Ovary (tissue), 9 donors: Measurements from ENCODE around the gene SLC1A4. TPM values are rescaled to one million over a fixed set of nuclear protein-coding genes. Genes with fewer than 3 reads are reported as not detected.

ENCODE experiments used
- DNase-seq, 5 donors: peaks; one replicate each; pipeline ENCODE4 v3.0.0-alpha.2; 2019 to 2020
- H3K27ac ChIP-seq, 2 donors: fragments of 200-600 bp; one replicate each; pipeline versions ENCODE4 v1.5.1 to v1.8.0; 2019 to 2022
- H3K27me3 ChIP-seq: fragments of 200-600 bp; one replicate; pipeline ENCODE4 v1.8.0; 2022
- H3K36me3 ChIP-seq: fragments of 200-600 bp; sonication (generic); one replicate; pipeline ENCODE4 v1.5.1; 2019
- H3K4me1 ChIP-seq: one replicate; pipeline ENCODE4 v1.8.1; 2013; ENCODE audit warnings: mild to moderate bottlenecking, moderate library complexity; ENCODE audit not compliant: insufficient read depth
- H3K4me3 ChIP-seq: fragments of 200-600 bp; sonication (generic); one replicate; pipeline ENCODE4 v1.5.1; 2017
- H3K9me3 ChIP-seq, 2 donors: fragments of 200-600 bp in 1 of 2; sonication (generic) in 1 of 2; one replicate each; pipeline versions ENCODE4 v1.5.1 to v1.8.1; 2013 to 2019; ENCODE audit warnings: mild to moderate bottlenecking in 1 of 2, moderate library complexity in 1 of 2
- EP300 ChIP-seq: sonication (generic); formaldehyde crosslinking; IDR thresholded peaks from one replicate; pipeline ENCODE4 v1.6.1; 2017; ENCODE audit warnings: antibody characterized with exemption
- POLR2A ChIP-seq: fragments of 450-650 bp; IDR thresholded peaks from one replicate; pipeline ENCODE4 v1.6.1; 2017; ENCODE audit warnings: antibody characterized with exemption, mild to moderate bottlenecking, moderate library complexity
- WGBS, 3 donors: extraction: QIAGEN DNeasy Blood & Tissue Kit in 1 of 3; methylation state at CpG; one replicate each; pipeline versions ENCODE4 v1.1.5 to v1.1.7; 2013 to 2017; 5-methylcytosine and 5-hydroxymethylcytosine counted together
- intact Hi-C, 4 donors: fragments of 100-400 bp; cut with DNase I; formaldehyde crosslinking; loops; one replicate each; pipeline versions ENCODE4 v1.11.0 to v1.15.1; 2022 to 2023
- polyA plus RNA-seq, 2 donors: library from polyadenylated mRNA; stranded (reverse); fragments of 200-250 nt in 1 of 2; fragments of 350-450 nt in 1 of 2; fragmentation: Illumina TruSeq in 1 of 2; extraction: RNeasy Lipid Tissue Mini Kit (QIAGEN cat#74804) in 1 of 2; gene quantifications; one replicate each; pipeline ENCODE4 v1.2.3, GENCODE V29; 2013 to 2014
- total RNA-seq, 7 donors: library from RNA; depleted of rRNA in 2 of 7; stranded (reverse); fragments of >200 nt in 2 of 7; fragmentation: NEBNext Ultra II Directional in 3 of 7; extraction: Animal tissue kit (Norgen Biotek cat#: 25700) in 3 of 7; gene quantifications; one replicate each; pipeline versions ENCODE4 v1.1.0 to v1.2.4, GENCODE V29; 2016 to 2023
- TF ChIP-seq, protein P1 (sequence below), 3 donors: fragments of 450-650 bp in 2 of 3; fragments of 200-600 bp in 1 of 3; IDR thresholded peaks; one replicate each; pipeline versions ENCODE4 v1.5.1 to v1.8.0; 2016 to 2022; ENCODE audit warnings: antibody characterized with exemption in 3 of 3, mild to moderate bottlenecking in 1 of 3
- donor health status: DM: no; HTN: no; CAD: no; lungs with moderate emphysema.
- donor health status: DM: no; HTN: no; CAD: no.
- donor health status: Bipolar disorder and iron deficiency.
- donor health status: DM: yes; HTN: yes; CAD: no.
- donor health status: DM: no; HTN: no; CAD: no.
- donor health status: DM: yes; HTN: yes; CAD: no.

SLC1A4 gene
- total and polyA plus RNA-seq, 9 donors, result 5.3 to 51.1 (median 21.3) TPM

DNA sequence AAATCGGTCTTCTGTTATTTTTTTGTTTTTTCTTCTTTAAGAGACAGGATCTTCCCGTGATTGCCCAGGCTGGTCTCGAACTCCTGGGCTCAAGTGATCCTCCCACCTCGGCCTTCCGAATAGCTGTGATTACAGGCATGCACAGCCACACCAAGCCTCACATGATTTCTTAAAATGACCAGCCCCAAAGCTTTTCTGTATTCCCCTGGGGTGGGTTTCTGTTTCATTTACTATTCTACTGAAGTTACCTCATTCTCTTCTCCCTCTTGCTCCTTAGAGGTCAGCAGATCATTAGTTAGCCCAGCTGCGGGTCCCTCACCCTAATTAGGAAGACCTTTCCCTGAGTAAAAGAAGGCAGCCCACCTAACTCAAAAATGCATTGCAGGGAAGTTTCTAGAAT lies 27.6 kb downstream of the SLC1A4 start:
- no peak overlapping the region for H3K27ac ChIP-seq
- no peaks in the 10 kb centered on the region for H3K4me1 ChIP-seq
- no peak for DNase-seq
- intact Hi-C loops, result no loop called here
- no peak for TF ChIP-seq EP300
- TF ChIP-seq, protein P1, sequence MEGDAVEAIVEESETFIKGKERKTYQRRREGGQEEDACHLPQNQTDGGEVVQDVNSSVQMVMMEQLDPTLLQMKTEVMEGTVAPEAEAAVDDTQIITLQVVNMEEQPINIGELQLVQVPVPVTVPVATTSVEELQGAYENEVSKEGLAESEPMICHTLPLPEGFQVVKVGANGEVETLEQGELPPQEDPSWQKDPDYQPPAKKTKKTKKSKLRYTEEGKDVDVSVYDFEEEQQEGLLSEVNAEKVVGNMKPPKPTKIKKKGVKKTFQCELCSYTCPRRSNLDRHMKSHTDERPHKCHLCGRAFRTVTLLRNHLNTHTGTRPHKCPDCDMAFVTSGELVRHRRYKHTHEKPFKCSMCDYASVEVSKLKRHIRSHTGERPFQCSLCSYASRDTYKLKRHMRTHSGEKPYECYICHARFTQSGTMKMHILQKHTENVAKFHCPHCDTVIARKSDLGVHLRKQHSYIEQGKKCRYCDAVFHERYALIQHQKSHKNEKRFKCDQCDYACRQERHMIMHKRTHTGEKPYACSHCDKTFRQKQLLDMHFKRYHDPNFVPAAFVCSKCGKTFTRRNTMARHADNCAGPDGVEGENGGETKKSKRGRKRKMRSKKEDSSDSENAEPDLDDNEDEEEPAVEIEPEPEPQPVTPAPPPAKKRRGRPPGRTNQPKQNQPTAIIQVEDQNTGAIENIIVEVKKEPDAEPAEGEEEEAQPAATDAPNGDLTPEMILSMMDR (IDR thresholded peaks at IDR 0.05), result no peak
- TF ChIP-seq POLR2A, result no peak
- H3K36me3 ChIP-seq, result no peaks in the 10 kb centered on the region
- 88 to 92% (median 90%) methylated on average over 6 of the region's 6 CpGs for WGBS, 3 donors
- no peaks in the 10 kb centered on the region for H3K27me3 ChIP-seq
- no peak overlapping the region for H3K4me3 ChIP-seq
- no peaks in the 10 kb centered on the region for H3K9me3 ChIP-seq

DNA sequence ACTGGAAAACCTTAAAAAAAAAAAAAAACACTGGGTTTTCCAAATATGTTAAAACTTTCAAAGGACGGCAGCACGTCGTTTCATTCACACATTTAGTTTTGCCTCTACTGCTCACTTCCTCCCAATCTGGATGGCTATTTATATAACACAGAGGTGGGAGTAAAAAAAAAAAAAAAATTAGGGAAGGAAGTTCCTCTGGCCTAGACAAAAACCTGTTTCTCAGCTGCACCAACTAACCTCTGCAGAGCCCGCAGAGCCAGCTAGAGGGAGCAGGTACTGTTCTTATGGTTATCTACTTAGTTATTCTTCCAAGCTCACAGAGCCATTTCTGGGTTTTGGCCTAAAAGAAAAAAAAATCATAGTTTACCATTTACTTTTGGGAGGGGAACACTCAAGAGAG lies 28.1 kb downstream of the SLC1A4 start:
- DNase-seq, result peak in 3 of 5 donors; percentile 18 to 60 (median 42)
- 39 to 56% (median 45%) methylated on average over 4 of the region's 4 CpGs for WGBS, 3 donors
- Histone ChIP-seq H3K36me3 (no peaks in the 10 kb centered on the region), H3K4me1 (no peaks in the 10 kb centered on the region), H3K4me3 (no peak overlapping the region), H3K27ac (no peak overlapping the region), H3K9me3 (no peaks in the 10 kb centered on the region), H3K27me3 (no peaks in the 10 kb centered on the region)
- no peak for TF ChIP-seq EP300
- TF ChIP-seq, protein P1 (IDR thresholded peaks at IDR 0.05), result peak in 1 of 3 donors; percentile 19
- intact Hi-C loops, result no loop called here

DNA sequence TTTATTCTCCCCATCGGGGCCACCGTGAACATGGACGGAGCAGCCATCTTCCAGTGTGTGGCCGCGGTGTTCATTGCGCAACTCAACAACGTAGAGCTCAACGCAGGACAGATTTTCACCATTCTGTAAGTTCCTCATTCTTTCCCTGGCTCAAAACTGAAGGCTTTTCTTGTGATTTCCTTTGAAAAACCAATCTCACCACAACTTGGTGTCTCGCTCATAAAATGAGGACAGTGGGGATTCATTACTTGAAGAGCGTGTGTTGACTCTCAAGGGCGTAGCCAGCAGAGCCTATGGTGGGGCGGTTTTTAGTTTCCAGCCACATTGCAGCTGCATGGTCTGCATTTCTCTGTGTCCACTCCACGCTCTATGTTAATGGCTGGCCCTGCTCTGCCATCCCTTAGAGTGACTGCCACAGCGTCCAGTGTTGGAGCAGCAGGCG lies 29.0 kb downstream of the SLC1A4 start:
- no peak overlapping the region for H3K4me3 ChIP-seq
- H3K9me3 ChIP-seq, result no peaks in the 10 kb centered on the region
- H3K27ac ChIP-seq, result no peak overlapping the region
- whole genome bisulfite sequencing, 3 donors, result 89 to 96% (median 93%) methylated on average over 15 of the region's 15 CpGs
- TF ChIP-seq EP300 (no peak), POLR2A (no peak)
- TF ChIP-seq, protein P1 (IDR thresholded peaks at IDR 0.05), result no peak
- H3K4me1 ChIP-seq, result no peaks in the 10 kb centered on the region
- no peak for DNase-seq
- no peaks in the 10 kb centered on the region for H3K36me3 ChIP-seq
- no peaks in the 10 kb centered on the region for H3K27me3 ChIP-seq
- intact Hi-C loops, result no loop called here

DNA sequence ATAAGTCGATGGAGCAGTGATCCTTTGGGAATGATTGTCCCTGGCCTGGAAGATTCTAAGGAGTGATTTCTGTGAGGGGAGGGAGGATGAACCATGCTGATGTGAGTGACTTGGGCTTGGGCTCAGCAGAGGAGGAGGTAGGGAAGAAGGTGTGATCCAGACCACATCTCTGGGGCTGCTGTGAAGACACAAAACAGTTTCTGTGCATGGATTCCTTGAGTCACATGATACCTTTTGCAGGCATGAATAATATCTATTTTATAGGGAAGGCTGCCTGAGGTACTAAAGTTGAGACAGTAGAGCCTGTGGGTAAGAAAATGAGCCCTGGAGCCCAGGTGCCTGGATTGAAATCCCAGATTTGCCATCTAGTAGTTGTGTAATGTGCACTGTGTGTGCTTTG lies 29.8 kb downstream of the SLC1A4 start:
- H3K4me3 ChIP-seq, result no peak overlapping the region
- H3K27me3 ChIP-seq, result no peaks in the 10 kb centered on the region
- no peak for TF ChIP-seq EP300
- TF ChIP-seq, protein P1 (IDR thresholded peaks at IDR 0.05), result no peak
- TF ChIP-seq POLR2A, result no peak
- no peaks in the 10 kb centered on the region for H3K36me3 ChIP-seq
- WGBS, 3 donors, result 81 to 87% (median 82%) methylated on average over 1 of the region's 1 CpG
- no peak for DNase-seq
- H3K27ac ChIP-seq, result no peak overlapping the region
- intact Hi-C loops, result no loop called here
- H3K4me1 ChIP-seq, result no peaks in the 10 kb centered on the region
- no peaks in the 10 kb centered on the region for H3K9me3 ChIP-seq
